Esophagus muscularis mucosa (tissue), 4 donors: ENCODE results near the gene LRRC39. TPM values are rescaled to one million over a fixed set of nuclear protein-coding genes. Genes with fewer than 3 reads are reported as not detected.

ENCODE experiments used
- DNase-seq: peaks from one replicate; pipeline ENCODE4 v3.0.0-alpha.2; 2017; ENCODE audit errors: extremely low spot score
- H3K27ac ChIP-seq, 4 donors: fragments of 200-600 bp; sonication (generic); replicated peaks in 1 of 4; 1 replicate in 3 of 4; 2 replicates in 1 of 4; pipeline ENCODE4 v1.5.1; 2016 to 2019; ENCODE audit warnings: mild to moderate bottlenecking in 1 of 4
- H3K27me3 ChIP-seq, 4 donors: fragments of 200-600 bp; sonication (generic); one replicate each; pipeline versions ENCODE4 v1.5.1 to v1.6.0; 2016 to 2019
- H3K36me3 ChIP-seq, 4 donors: fragments of 200-600 bp; sonication (generic); one replicate each; pipeline ENCODE4 v1.5.1; 2016 to 2019
- H3K4me1 ChIP-seq, 4 donors: fragments of 200-600 bp; sonication (generic); one replicate each; pipeline ENCODE4 v1.5.1; 2016 to 2019
- H3K4me3 ChIP-seq, 4 donors: fragments of 200-600 bp; sonication (generic); 1 replicate in 2 of 4; 2 replicates in 2 of 4; pipeline ENCODE4 v1.5.1; 2016 to 2019; ENCODE audit warnings: mild to moderate bottlenecking in 4 of 4, moderate library complexity in 1 of 4
- H3K9me3 ChIP-seq, 4 donors: fragments of 200-600 bp; sonication (generic); 1 replicate in 3 of 4; 2 replicates in 1 of 4; pipeline ENCODE4 v1.5.1; 2016 to 2019
- EP300 ChIP-seq: sonication (generic); formaldehyde crosslinking; IDR thresholded peaks from one replicate; pipeline ENCODE4 v1.6.1; 2017; ENCODE audit warnings: antibody characterized with exemption
- POLR2A ChIP-seq: fragments of 450-650 bp; IDR thresholded peaks from one replicate; pipeline ENCODE4 v1.6.1; 2017; ENCODE audit warnings: antibody characterized with exemption, moderate library complexity, mild to moderate bottlenecking, low read depth
- POLR2AphosphoS5 ChIP-seq, 2 donors: sonication (generic); formaldehyde crosslinking; IDR thresholded peaks; one replicate each; pipeline ENCODE4 v1.6.1; 2017; ENCODE audit warnings: antibody characterized with exemption in 2 of 2
- WGBS: methylation state at CpG from one replicate; pipeline ENCODE4 v1.1.5; 2018; 5-methylcytosine and 5-hydroxymethylcytosine counted together
- intact Hi-C: fragments of 100-400 bp; cut with DNase I; formaldehyde crosslinking; loops from one replicate; pipeline ENCODE4 v1.15.1; 2023
- total RNA-seq, 4 donors: library from RNA; depleted of rRNA; stranded (reverse); fragments of >200 nt; gene quantifications; one replicate each; pipeline versions ENCODE4 v1.1.0 to v1.2.1, GENCODE V29; 2016
- TF ChIP-seq, protein P1 (sequence below), 3 experiments: fragments of 200-600 bp in 2 of 3; fragments of 450-650 bp in 1 of 3; sonication (generic) in 2 of 3; IDR thresholded peaks; one replicate each; pipeline ENCODE4 v1.5.1; 2017 to 2019; ENCODE audit warnings: antibody characterized with exemption in 3 of 3, mild to moderate bottlenecking in 2 of 3, moderate library complexity in 1 of 3

LRRC39 gene
- total RNA-seq, 4 donors from 2014 or later = 0.50 to 0.97 (median 0.85) TPM

DNA sequence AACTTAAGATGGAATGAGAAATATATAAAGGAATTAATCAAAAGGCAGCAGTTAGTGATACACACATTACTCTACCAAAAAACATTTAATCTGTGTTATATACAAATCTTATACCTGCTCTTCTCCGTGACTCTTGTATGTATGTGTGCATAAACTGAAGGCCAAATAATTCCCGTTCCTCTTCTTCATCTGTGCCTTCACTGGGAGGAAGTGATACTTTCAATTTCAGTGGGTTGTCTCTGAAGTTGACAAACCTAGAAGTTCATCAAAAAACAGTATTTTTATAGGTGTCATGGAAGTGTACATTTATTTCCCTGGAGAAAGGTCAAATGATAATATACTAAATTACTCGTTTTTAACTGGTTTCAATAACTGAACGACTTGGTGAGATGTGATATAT is 25.8 kb downstream of the LRRC39 start:
- Histone ChIP-seq H3K4me1 (no peaks in the 10 kb centered on the region), H3K4me3 (no peak overlapping the region), H3K9me3 (no peaks in the 10 kb centered on the region), H3K27me3 (no peaks in the 10 kb centered on the region), H3K36me3 (peaks cover 12 to 41% (median 26%) of the 10 kb centered on the region in 4 donors), H3K27ac (no peak overlapping the region)
- TF ChIP-seq, protein P1, sequence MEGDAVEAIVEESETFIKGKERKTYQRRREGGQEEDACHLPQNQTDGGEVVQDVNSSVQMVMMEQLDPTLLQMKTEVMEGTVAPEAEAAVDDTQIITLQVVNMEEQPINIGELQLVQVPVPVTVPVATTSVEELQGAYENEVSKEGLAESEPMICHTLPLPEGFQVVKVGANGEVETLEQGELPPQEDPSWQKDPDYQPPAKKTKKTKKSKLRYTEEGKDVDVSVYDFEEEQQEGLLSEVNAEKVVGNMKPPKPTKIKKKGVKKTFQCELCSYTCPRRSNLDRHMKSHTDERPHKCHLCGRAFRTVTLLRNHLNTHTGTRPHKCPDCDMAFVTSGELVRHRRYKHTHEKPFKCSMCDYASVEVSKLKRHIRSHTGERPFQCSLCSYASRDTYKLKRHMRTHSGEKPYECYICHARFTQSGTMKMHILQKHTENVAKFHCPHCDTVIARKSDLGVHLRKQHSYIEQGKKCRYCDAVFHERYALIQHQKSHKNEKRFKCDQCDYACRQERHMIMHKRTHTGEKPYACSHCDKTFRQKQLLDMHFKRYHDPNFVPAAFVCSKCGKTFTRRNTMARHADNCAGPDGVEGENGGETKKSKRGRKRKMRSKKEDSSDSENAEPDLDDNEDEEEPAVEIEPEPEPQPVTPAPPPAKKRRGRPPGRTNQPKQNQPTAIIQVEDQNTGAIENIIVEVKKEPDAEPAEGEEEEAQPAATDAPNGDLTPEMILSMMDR (IDR thresholded peaks at IDR 0.05) = no peak
- TF ChIP-seq POLR2A (no peak), POLR2AphosphoS5 (IDR thresholded peaks at IDR 0.05) (no peak), EP300 (no peak)
- no peak for DNase-seq
- 84% methylated on average over 4 of the region's 4 CpGs for WGBS
- intact Hi-C loops = no loop called here

DNA sequence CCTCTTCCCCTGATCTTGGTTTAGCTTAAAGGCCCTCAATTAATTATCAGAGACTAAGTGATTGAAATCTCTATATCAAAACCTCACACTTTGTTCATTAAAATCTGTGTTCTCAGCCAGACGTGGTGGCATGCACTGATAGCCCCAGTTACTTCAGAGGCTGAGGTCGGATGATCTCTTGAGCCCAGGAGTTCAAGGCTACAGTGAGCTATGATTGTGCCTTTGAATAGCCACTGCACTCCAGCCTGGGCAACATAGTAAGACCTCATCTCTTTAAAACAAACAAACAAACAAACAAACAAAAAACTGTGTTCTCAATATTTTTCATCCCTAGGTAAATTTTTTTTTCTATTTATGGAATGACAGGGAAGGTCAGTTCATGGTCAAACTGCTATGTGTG is 26.4 kb downstream of the LRRC39 start:
- Histone ChIP-seq H3K27me3 (no peaks in the 10 kb centered on the region), H3K4me3 (no peak overlapping the region), H3K36me3 (peaks cover 18 to 45% (median 32%) of the 10 kb centered on the region in 4 donors), H3K4me1 (no peaks in the 10 kb centered on the region), H3K27ac (no peak overlapping the region), H3K9me3 (no peaks in the 10 kb centered on the region)
- 71% methylated on average over 2 of the region's 2 CpGs for WGBS
- DNase-seq = no peak
- TF ChIP-seq POLR2A (no peak), EP300 (no peak), POLR2AphosphoS5 (IDR thresholded peaks at IDR 0.05) (no peak)
- TF ChIP-seq, protein P1 (IDR thresholded peaks at IDR 0.05) = no peak
- intact Hi-C loops = no loop called here

DNA sequence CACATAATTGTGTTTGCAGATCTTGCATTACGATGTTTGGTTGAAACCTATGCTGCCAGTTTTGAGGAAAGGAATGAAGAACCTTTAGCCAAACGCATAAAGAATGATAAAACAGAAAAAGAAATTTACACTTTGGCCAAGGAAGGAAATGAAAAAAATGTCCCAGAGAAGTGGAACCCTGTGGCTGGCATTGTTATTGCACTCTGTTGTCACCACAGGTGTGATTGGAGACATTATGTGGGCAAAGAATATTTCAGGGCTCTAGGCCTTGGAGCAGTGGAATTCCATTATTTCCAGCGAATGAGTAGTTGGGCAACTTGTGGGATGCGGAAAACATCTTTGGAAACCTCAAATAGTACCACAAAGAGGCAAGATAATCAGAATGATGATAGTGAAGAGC is 30.2 kb downstream of the LRRC39 start:
- intact Hi-C loops = no loop called here
- no peaks in the 10 kb centered on the region for H3K4me1 ChIP-seq
- DNase-seq = no peak
- no peak overlapping the region for H3K4me3 ChIP-seq
- WGBS = 86% methylated on average over 4 of the region's 4 CpGs
- no peaks in the 10 kb centered on the region for H3K27me3 ChIP-seq
- H3K36me3 ChIP-seq = peaks cover 51 to 83% (median 68%) of the 10 kb centered on the region in 4 donors
- no peak for TF ChIP-seq POLR2A
- TF ChIP-seq, protein P1 (IDR thresholded peaks at IDR 0.05) = no peak
- TF ChIP-seq EP300 = no peak
- TF ChIP-seq POLR2AphosphoS5 (IDR thresholded peaks at IDR 0.05) = no peak
- H3K9me3 ChIP-seq = no peaks in the 10 kb centered on the region
- H3K27ac ChIP-seq = no peak overlapping the region

DNA sequence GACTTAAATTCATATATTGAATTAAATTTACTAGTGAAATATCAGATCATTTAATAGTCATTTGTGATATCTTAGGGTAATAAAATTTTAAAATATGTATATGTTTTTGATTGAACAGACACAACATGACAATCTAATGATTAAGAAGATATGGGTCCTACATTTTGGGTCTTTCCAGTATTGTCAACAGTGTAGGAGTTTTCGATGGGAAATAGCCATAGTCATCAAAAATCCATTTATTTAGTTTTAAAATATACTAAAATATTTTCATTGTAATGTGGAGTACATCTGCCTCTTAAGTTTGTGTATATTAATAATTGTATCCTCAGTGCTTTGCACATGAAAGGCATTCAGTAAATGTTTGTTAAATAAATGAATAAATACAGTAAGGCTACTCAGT is 31.1 kb downstream of the LRRC39 start:
- 97% methylated on average over 1 of the region's 1 CpG for WGBS
- intact Hi-C loops = no loop called here

DNA sequence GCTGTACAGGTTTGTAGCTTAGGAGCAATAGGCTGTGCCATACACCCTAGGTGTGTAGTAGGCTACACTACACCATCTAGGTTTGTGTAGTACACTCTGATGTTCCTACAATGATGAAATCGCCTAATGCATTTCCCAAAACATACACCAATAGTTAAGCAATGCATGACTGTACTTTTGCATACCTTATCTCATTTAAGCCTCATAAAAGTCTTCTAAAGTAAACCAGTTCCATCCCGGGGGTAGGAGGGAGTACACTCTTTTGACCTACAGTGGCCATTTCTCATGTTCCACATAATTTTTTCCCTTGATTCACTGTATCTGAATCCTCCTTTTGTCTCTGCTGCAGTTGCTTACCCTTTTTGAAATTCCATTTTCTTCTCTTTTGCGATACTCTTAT is 32.9 kb downstream of the LRRC39 start:
- no peak for DNase-seq
- H3K27me3 ChIP-seq = no peaks in the 10 kb centered on the region
- no peak overlapping the region for H3K4me3 ChIP-seq
- 94% methylated on average over 3 of the region's 3 CpGs for WGBS
- H3K36me3 ChIP-seq = peaks cover 65 to 99% (median 83%) of the 10 kb centered on the region in 4 donors
- no peak overlapping the region for H3K27ac ChIP-seq
- no peaks in the 10 kb centered on the region for H3K4me1 ChIP-seq
- TF ChIP-seq, protein P1 (IDR thresholded peaks at IDR 0.05) = no peak
- no peak for TF ChIP-seq POLR2AphosphoS5 (IDR thresholded peaks at IDR 0.05)
- no peak for TF ChIP-seq POLR2A
- no peak for TF ChIP-seq EP300
- no peaks in the 10 kb centered on the region for H3K9me3 ChIP-seq
- intact Hi-C loops = no loop called here

More for the DNA sequence above, 31.1 kb downstream of the LRRC39 start:
- Histone ChIP-seq H3K27me3 (no peaks in the 10 kb centered on the region), H3K36me3 (peaks cover 53 to 92% (median 75%) of the 10 kb centered on the region in 4 donors), H3K4me1 (no peaks in the 10 kb centered on the region), H3K27ac (no peak overlapping the region), H3K9me3 (no peaks in the 10 kb centered on the region), H3K4me3 (no peak overlapping the region)
- no peak for DNase-seq
- TF ChIP-seq EP300 = no peak
- TF ChIP-seq, protein P1 (IDR thresholded peaks at IDR 0.05) = no peak
